H9 (cell line): Measurements from ENCODE around the gene OBP2B. TPM values are rescaled to one million over a fixed set of nuclear protein-coding genes. Genes with fewer than 3 reads are reported as not detected.

Experiments used
- DNase-seq: peaks from one replicate; pipeline ENCODE4 v3.0.0-alpha.2; 2017
- H2AFZ ChIP-seq: one replicate; pipeline ENCODE4 v1.6.1; 2013; ENCODE audit warnings: mild to moderate bottlenecking, low read length, control low read depth, moderate library complexity
- H2AK5ac ChIP-seq: 2 replicates; pipeline ENCODE4 v1.6.1; 2013; ENCODE audit warnings: low read length, control low read depth, mixed read lengths; ENCODE audit not compliant: insufficient read length
- H2BK120ac ChIP-seq: one replicate; pipeline ENCODE4 v1.6.1; 2013; ENCODE audit warnings: low read depth, mild to moderate bottlenecking, low read length, control low read depth, inconsistent platforms; ENCODE audit not compliant: poor library complexity, severe bottlenecking
- H2BK12ac ChIP-seq: 2 replicates; pipeline ENCODE4 v1.6.1; 2013; ENCODE audit warnings: low read length, control low read depth, mixed read lengths, low read depth; ENCODE audit not compliant: insufficient read length
- H2BK15ac ChIP-seq: 2 replicates; pipeline ENCODE4 v1.6.1; 2013; ENCODE audit warnings: low read depth, low read length, control low read depth
- H2BK20ac ChIP-seq: one replicate; pipeline ENCODE4 v1.6.1; 2013; ENCODE audit warnings: low read depth, mild to moderate bottlenecking, low read length, control low read depth, inconsistent platforms; ENCODE audit not compliant: poor library complexity, severe bottlenecking
- H2BK5ac ChIP-seq: 2 replicates; pipeline ENCODE4 v1.6.1; 2013; ENCODE audit warnings: low read length, control low read depth, mixed read lengths; ENCODE audit not compliant: insufficient read length
- H3K14ac ChIP-seq: 2 replicates; pipeline ENCODE4 v1.6.1; 2013; ENCODE audit warnings: low read length, control low read depth; ENCODE audit not compliant: insufficient read depth
- H3K18ac ChIP-seq: 2 replicates; pipeline ENCODE4 v1.6.1; 2013; ENCODE audit warnings: low read depth, mild to moderate bottlenecking, mixed read lengths, low read length, control low read depth; ENCODE audit not compliant: insufficient read length
- H3K23ac ChIP-seq: 2 replicates; pipeline ENCODE4 v1.6.1; 2013; ENCODE audit warnings: low read length, control low read depth, mixed read lengths, low read depth; ENCODE audit not compliant: insufficient read length
- H3K23me2 ChIP-seq: 2 replicates; pipeline ENCODE4 v1.6.1; 2013; ENCODE audit warnings: low read depth, mild to moderate bottlenecking, mixed read lengths, low read length, control low read depth; ENCODE audit not compliant: insufficient read length, poor library complexity, severe bottlenecking
- H3K27ac ChIP-seq: 2 replicates; pipeline ENCODE4 v1.5.1; 2013; ENCODE audit warnings: low read length, control low read depth, mixed read lengths, low read depth; ENCODE audit not compliant: insufficient read length
- H3K27me3 ChIP-seq: 2 replicates; pipeline ENCODE4 v1.6.1; 2013; ENCODE audit warnings: low read length, control low read depth, inconsistent platforms; ENCODE audit not compliant: insufficient read depth
- H3K4ac ChIP-seq: 2 replicates; pipeline ENCODE4 v1.6.1; 2013; ENCODE audit warnings: low read depth, mild to moderate bottlenecking, control low read depth, inconsistent platforms, low read length, moderate library complexity
- H3K4me1 ChIP-seq: 2 replicates; pipeline ENCODE4 v1.6.1; 2013; ENCODE audit warnings: low read length, control low read depth, inconsistent platforms; ENCODE audit not compliant: insufficient read depth
- H3K4me2 ChIP-seq: 2 replicates; pipeline ENCODE4 v1.6.1; 2013; ENCODE audit warnings: low read length, control low read depth, mixed read lengths; ENCODE audit not compliant: insufficient read length, insufficient read depth
- H3K56ac ChIP-seq: 2 replicates; pipeline ENCODE4 v1.6.1; 2013; ENCODE audit warnings: low read depth, mild to moderate bottlenecking, mixed read lengths, low read length, control low read depth; ENCODE audit not compliant: insufficient read length
- H3K79me1 ChIP-seq: 2 replicates; pipeline ENCODE4 v1.6.1; 2013; ENCODE audit warnings: low read depth, mild to moderate bottlenecking, moderate library complexity, low read length, control low read depth, inconsistent platforms; ENCODE audit not compliant: insufficient read depth, poor library complexity, severe bottlenecking
- H3K79me2 ChIP-seq: 2 replicates; pipeline ENCODE4 v1.6.1; 2013; ENCODE audit warnings: low read length, control low read depth, inconsistent platforms; ENCODE audit not compliant: insufficient read depth
- H3K9ac ChIP-seq: 2 replicates; pipeline ENCODE4 v1.6.1; 2013; ENCODE audit warnings: low read length, control low read depth, mixed read lengths; ENCODE audit not compliant: insufficient read length; ENCODE audit errors: extremely low read depth
- H3K9me3 ChIP-seq: one replicate; pipeline ENCODE4 v1.6.1; 2013; ENCODE audit warnings: low read depth, low read length, inconsistent platforms; ENCODE audit not compliant: control insufficient read depth
- H3T11ph ChIP-seq: one replicate; pipeline ENCODE4 v1.6.1; 2013; ENCODE audit warnings: mild to moderate bottlenecking, low read length, control low read depth, inconsistent platforms
- H4K20me1 ChIP-seq: one replicate; pipeline ENCODE4 v1.6.1; 2013; ENCODE audit not compliant: control insufficient read depth, insufficient read length, insufficient read depth
- H4K5ac ChIP-seq: 2 replicates; pipeline ENCODE4 v1.6.1; 2013; ENCODE audit warnings: low read depth, mild to moderate bottlenecking, mixed read lengths, low read length, control low read depth; ENCODE audit not compliant: insufficient read length
- H4K8ac ChIP-seq: replicated peaks from 2 replicates; pipeline ENCODE4 v1.6.1; 2013; ENCODE audit warnings: low read length, control low read depth, mixed read lengths, low read depth; ENCODE audit not compliant: insufficient read length
- H4K91ac ChIP-seq: 2 replicates; pipeline ENCODE4 v1.6.1; 2013; ENCODE audit warnings: low read depth, mild to moderate bottlenecking, moderate library complexity, mixed read lengths, low read length, control low read depth; ENCODE audit not compliant: insufficient read length
- H3K27ac Mint-ChIP-seq, 3 experiments: 2 replicates in 2 of 3; 3 replicates in 1 of 3; pipeline ENCODE4 v1.8.0; 2020 to 2021; ENCODE audit warnings: mixed read lengths in 3 of 3, mild to moderate bottlenecking in 1 of 3, moderate library complexity in 1 of 3
- H3K27me3 Mint-ChIP-seq: 2 replicates; pipeline ENCODE4 v1.8.0; 2021; ENCODE audit warnings: low read depth, mild to moderate bottlenecking, moderate library complexity, mixed read lengths
- H3K36me3 Mint-ChIP-seq, 3 experiments: 2 replicates in 2 of 3; 3 replicates in 1 of 3; pipeline ENCODE4 v1.8.0; 2020 to 2021; ENCODE audit warnings: low read depth in 3 of 3, mixed read lengths in 3 of 3; ENCODE audit not compliant: insufficient read depth in 1 of 3
- H3K4me1 Mint-ChIP-seq, 2 experiments: 2 replicates each; pipeline ENCODE4 v1.8.0; 2020; ENCODE audit warnings: mixed read lengths in 2 of 2
- H3K4me3 Mint-ChIP-seq, 2 experiments: 2 replicates in 1 of 2; 3 replicates in 1 of 2; pipeline ENCODE4 v1.8.0; 2020 to 2021; ENCODE audit warnings: mild to moderate bottlenecking in 2 of 2, mixed read lengths in 2 of 2, moderate library complexity in 1 of 2
- H3K9me3 Mint-ChIP-seq, 2 experiments: 2 replicates in 1 of 2; 3 replicates in 1 of 2; pipeline ENCODE4 v1.8.0; 2020; ENCODE audit warnings: mild to moderate bottlenecking in 2 of 2, mixed read lengths in 2 of 2, moderate library complexity in 1 of 2
- WGBS: extraction: QIAGEN DNeasy Blood & Tissue Kit; methylation state at CpG from one replicate; pipeline ENCODE4 v1.1.7; 2013; ENCODE audit warnings: missing lambda C conversion rate, low lambda C conversion rate, mixed read lengths; ENCODE audit not compliant: insufficient read length; ENCODE audit errors: extremely low coverage; 5-methylcytosine and 5-hydroxymethylcytosine counted together
- total RNA-seq: library from RNA; stranded (reverse); gene quantifications from 2 replicates; pipeline ENCODE4 v1.2.1, GENCODE V29; 2021
- TF ChIP-seq, protein P1 (sequence below): fragments of 200-600 bp; sonication (generic); conservative IDR thresholded peaks from 3 replicates; pipeline ENCODE4 v1.8.0; 2021; ENCODE audit warnings: antibody characterized with exemption, mild to moderate bottlenecking

Gene OBP2B
- total RNA-seq, 1 experiment from 2014 or later = not detected

DNA sequence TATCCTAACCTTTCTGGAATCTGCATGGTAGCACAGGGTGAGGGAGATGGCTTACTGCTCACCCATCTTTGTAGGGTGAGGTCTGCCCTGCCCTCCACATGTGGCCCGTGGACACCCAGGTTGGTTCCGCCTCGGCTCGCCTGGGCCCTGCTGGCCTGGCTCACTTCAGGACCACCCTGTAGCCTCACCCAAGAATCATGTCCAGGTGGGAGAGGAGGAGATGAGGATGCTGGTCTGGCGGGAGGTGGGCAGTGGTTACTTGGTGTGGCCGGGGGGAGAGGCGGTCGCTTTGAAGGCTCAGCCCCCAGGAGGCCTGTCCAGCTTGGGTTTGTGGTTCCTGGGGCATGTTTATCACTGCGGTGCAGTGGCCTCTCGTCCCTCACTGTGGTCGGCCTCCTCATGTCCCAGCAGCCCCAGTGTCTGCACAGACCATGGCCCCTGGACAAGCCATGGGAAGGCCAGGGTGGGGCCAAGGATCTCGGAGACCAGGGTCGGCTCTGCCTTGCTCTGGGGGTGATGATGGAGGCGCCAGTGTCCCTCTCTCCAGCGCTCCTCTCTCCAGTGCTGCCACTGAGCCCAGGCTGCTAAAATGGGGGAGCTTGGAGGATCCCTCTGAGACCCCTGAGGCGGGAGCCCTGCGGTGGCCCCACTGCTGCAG lies 4.6 kb downstream of the OBP2B start:
- no peak overlapping the region for H3K9ac ChIP-seq
- Mint-ChIP-seq H3K9me3 (no peaks in the 10 kb centered on the region), H3K36me3 (no peaks in the 10 kb centered on the region), H3K4me1 (0 out of 4 replicates have a peak, but pooled peaks cover 0 to 2% of the 10 kb centered on the region in 2 experiments), H3K27me3 (peaks cover 91% of the 10 kb centered on the region), H3K27ac (no peak overlapping the region), H3K4me3 (no peak overlapping the region)
- H3K4me2 ChIP-seq = no peak overlapping the region
- no peaks in the 10 kb centered on the region for H3K79me2 ChIP-seq
- no peak overlapping the region for H3K18ac ChIP-seq
- H3K27ac ChIP-seq = no peak overlapping the region
- H3K23ac ChIP-seq = no peak overlapping the region
- WGBS = no CpG with 5 or more reads among the region's 17 CpGs
- H4K8ac ChIP-seq = no peak overlapping the region
- H2AFZ ChIP-seq = no peak overlapping the region
- H3K79me1 ChIP-seq = no peaks in the 10 kb centered on the region
- no peak overlapping the region for H2BK5ac ChIP-seq
- H4K5ac ChIP-seq = no peak overlapping the region
- no peak overlapping the region for H2BK20ac ChIP-seq
- no peak overlapping the region for H2AK5ac ChIP-seq
- H3T11ph ChIP-seq = no peak overlapping the region
- H3K27me3 ChIP-seq = peaks cover 6% of the 10 kb centered on the region; the same call in 1 of the 2 replicates
- H4K20me1 ChIP-seq = no peaks in the 10 kb centered on the region
- TF ChIP-seq, protein P1, sequence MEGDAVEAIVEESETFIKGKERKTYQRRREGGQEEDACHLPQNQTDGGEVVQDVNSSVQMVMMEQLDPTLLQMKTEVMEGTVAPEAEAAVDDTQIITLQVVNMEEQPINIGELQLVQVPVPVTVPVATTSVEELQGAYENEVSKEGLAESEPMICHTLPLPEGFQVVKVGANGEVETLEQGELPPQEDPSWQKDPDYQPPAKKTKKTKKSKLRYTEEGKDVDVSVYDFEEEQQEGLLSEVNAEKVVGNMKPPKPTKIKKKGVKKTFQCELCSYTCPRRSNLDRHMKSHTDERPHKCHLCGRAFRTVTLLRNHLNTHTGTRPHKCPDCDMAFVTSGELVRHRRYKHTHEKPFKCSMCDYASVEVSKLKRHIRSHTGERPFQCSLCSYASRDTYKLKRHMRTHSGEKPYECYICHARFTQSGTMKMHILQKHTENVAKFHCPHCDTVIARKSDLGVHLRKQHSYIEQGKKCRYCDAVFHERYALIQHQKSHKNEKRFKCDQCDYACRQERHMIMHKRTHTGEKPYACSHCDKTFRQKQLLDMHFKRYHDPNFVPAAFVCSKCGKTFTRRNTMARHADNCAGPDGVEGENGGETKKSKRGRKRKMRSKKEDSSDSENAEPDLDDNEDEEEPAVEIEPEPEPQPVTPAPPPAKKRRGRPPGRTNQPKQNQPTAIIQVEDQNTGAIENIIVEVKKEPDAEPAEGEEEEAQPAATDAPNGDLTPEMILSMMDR = no peak
- no peak overlapping the region for H4K91ac ChIP-seq
- H2BK15ac ChIP-seq = no peak overlapping the region
- no peaks in the 10 kb centered on the region for H3K4me1 ChIP-seq
- H3K14ac ChIP-seq = no peak overlapping the region
- no peak overlapping the region for H2BK120ac ChIP-seq
- no peak overlapping the region for H3K56ac ChIP-seq
- H3K9me3 ChIP-seq = no peaks in the 10 kb centered on the region
- H3K4ac ChIP-seq = no peak overlapping the region
- DNase-seq = peak; percentile 20
- no peaks in the 10 kb centered on the region for H3K23me2 ChIP-seq
- H2BK12ac ChIP-seq = no peak overlapping the region
